ENCODE results near the gene SLC25A38. TPM values are rescaled to one million over a fixed set of nuclear protein-coding genes. Genes with fewer than 3 reads are reported as not detected.

The SLC25A38 gene
- total RNA-seq, 1 donor from 2014 or later = 28.4 TPM

GRCh38 chr3:39433642-39434041 is 50.5 kb downstream of the SLC25A38 start:
- Histone ChIP-seq H3K27ac (peak overlapping the region; percentile 56), H3K36me3 (no peaks in the 10 kb centered on the region), H3K9me3 (no peaks in the 10 kb centered on the region), H3K4me1 (peaks cover 6% of the 10 kb centered on the region), H3K27me3 (ENCODE audit: low read depth) (no peaks in the 10 kb centered on the region), H3K4me3 (no peak overlapping the region)
- ATAC-seq (peak; percentile 26 to 72), DNase-seq (no peak)
- no peak for TF ChIP-seq CTCF (IDR thresholded peaks at IDR 0.05)
- intact Hi-C loops (cut with DNase I) = no loop called here

- intact Hi-C loops (cut with DNase I) = no loop called here
- peak in 1 of 2 donors; percentile 31 for ATAC-seq
- no peaks in the 10 kb centered on the region for H3K27me3 ChIP-seq (ENCODE audit: low read depth)
- DNase-seq = no peak
- no peaks in the 10 kb centered on the region for H3K9me3 ChIP-seq
- no peaks in the 10 kb centered on the region for H3K36me3 ChIP-seq
- H3K4me1 ChIP-seq = peaks cover 6% of the 10 kb centered on the region
- no peak overlapping the region for H3K27ac ChIP-seq
- no peak for TF ChIP-seq CTCF (IDR thresholded peaks at IDR 0.05)
- no peak overlapping the region for H3K4me3 ChIP-seq
These were observed 51.4 kb downstream of the SLC25A38 start for GRCh38 chr3:39434574-39434973.

GRCh38 chr3:39435006-39435748 is 52.0 kb downstream of the SLC25A38 start:
- ATAC-seq (no peak), DNase-seq (no peak)
- Histone ChIP-seq H3K9me3 (no peaks in the 10 kb centered on the region), H3K4me3 (no peak overlapping the region), H3K27ac (no peak overlapping the region), H3K4me1 (peaks cover 6% of the 10 kb centered on the region), H3K27me3 (ENCODE audit: low read depth) (no peaks in the 10 kb centered on the region), H3K36me3 (no peaks in the 10 kb centered on the region)
- TF ChIP-seq CTCF (IDR thresholded peaks at IDR 0.05) = no peak
- intact Hi-C loops (cut with DNase I) = no loop called here

GRCh38 chr3:39438880-39439279 is 55.7 kb downstream of the SLC25A38 start:
- H3K27ac ChIP-seq = no peak overlapping the region
- TF ChIP-seq CTCF (IDR thresholded peaks at IDR 0.05) = no peak
- ATAC-seq = no peak

GRCh38 chr3:39440316-39440715 is 57.1 kb downstream of the SLC25A38 start:
- ATAC-seq (no peak), DNase-seq (no peak)
- intact Hi-C loops (cut with DNase I) = no loop called here
- TF ChIP-seq CTCF (IDR thresholded peaks at IDR 0.05) = no peak
- no peaks in the 10 kb centered on the region for H3K36me3 ChIP-seq
- no peaks in the 10 kb centered on the region for H3K4me1 ChIP-seq
- H3K9me3 ChIP-seq = no peaks in the 10 kb centered on the region
- H3K4me3 ChIP-seq = no peak overlapping the region
- H3K27ac ChIP-seq = no peak overlapping the region
- H3K27me3 ChIP-seq (ENCODE audit: low read depth) = no peaks in the 10 kb centered on the region

More at GRCh38 chr3:39438880-39439279, 55.7 kb downstream of the SLC25A38 start:
- Histone ChIP-seq H3K4me1 (no peaks in the 10 kb centered on the region), H3K27me3 (ENCODE audit: low read depth) (no peaks in the 10 kb centered on the region), H3K9me3 (no peaks in the 10 kb centered on the region), H3K36me3 (no peaks in the 10 kb centered on the region), H3K4me3 (no peak overlapping the region)
- no peak for DNase-seq
- intact Hi-C loops (cut with DNase I) = no loop called here

Data from lower lobe of right lung (tissue), 2 donors.